Esophagus muscularis mucosa (tissue), 3 donors: Measurements from ENCODE around the gene ZNF749.

Experiments
- CTCF ChIP-seq, 3 experiments: fragments of 200-600 bp in 2 of 3; fragments of 450-650 bp in 1 of 3; sonication (generic) in 2 of 3; IDR thresholded peaks; one replicate each; pipeline ENCODE4 v1.5.1; 2017 to 2019; ENCODE audit warnings: antibody characterized with exemption in 3 of 3, mild to moderate bottlenecking in 2 of 3, moderate library complexity in 1 of 3
- POLR2A ChIP-seq: fragments of 450-650 bp; IDR thresholded peaks from one replicate; pipeline ENCODE4 v1.6.1; 2017; ENCODE audit warnings: antibody characterized with exemption, moderate library complexity, mild to moderate bottlenecking, low read depth
- POLR2AphosphoS5 ChIP-seq, 2 donors: sonication (generic); formaldehyde crosslinking; IDR thresholded peaks; one replicate each; pipeline ENCODE4 v1.6.1; 2017; ENCODE audit warnings: antibody characterized with exemption in 2 of 2

- TF ChIP-seq CTCF (IDR thresholded peaks at IDR 0.05) (no peak), POLR2AphosphoS5 (IDR thresholded peaks at IDR 0.05) (no peak), POLR2A (no peak)
Measured at GRCh38 chr19:57395710-57396109, 39.4 kb upstream of the ZNF749 start.
